LHCN-M2 (cell line): ENCODE measurements around the gene PARP4. TPM values are rescaled to one million over a fixed set of nuclear protein-coding genes. Genes with fewer than 3 reads are reported as not detected.

Experiments used
- total RNA-seq: library from RNA; depleted of rRNA; stranded (reverse); fragments of >200 nt; gene quantifications from 2 replicates; pipeline ENCODE4 v1.2.3, GENCODE V29; 2014; rRNA removed

PARP4 gene
- total RNA-seq, 1 experiment from 2014 or later = 65.0 TPM

Other genes with a start within 250 kb of the PARP4 start
- gene C1QTNF9, start 203.2 kb downstream of the PARP4 start, total RNA-seq = not detected in 2 replicates
- gene ATP12A, start 167.6 kb upstream of the PARP4 start, total RNA-seq = not detected in 2 replicates